ENCODE results near the gene SIN3B. TPM values are rescaled to one million over a fixed set of nuclear protein-coding genes. Genes with fewer than 3 reads are reported as not detected.

Gene SIN3B
- polyA plus RNA-seq, 1 donor from 2014 or later, result 31.2 TPM

- Histone ChIP-seq H3F3A (ENCODE audit: insufficient read depth, low read length, poor library complexity, severe bottlenecking) (no peaks in the 10 kb centered on the region), H2AFZ (ENCODE audit: low read depth, low read length) (no peak overlapping the region), H3K27ac (ENCODE audit: low read length) (no peak overlapping the region), H3K36me3 (ENCODE audit: insufficient read depth, low read length) (no peaks in the 10 kb centered on the region), H3K4me3 (ENCODE audit: low read length) (no peak overlapping the region), H3K4me2 (ENCODE audit: low read length) (no peak overlapping the region), H3K9ac (ENCODE audit: low read length) (no peak overlapping the region), H3K27me3 (ENCODE audit: insufficient read depth, low read depth, low read length) (no peaks in the 10 kb centered on the region), H3K9me3 (ENCODE audit: low read length) (no peaks in the 10 kb centered on the region), H3K9me2 (ENCODE audit: insufficient read depth, low read length) (no peaks in the 10 kb centered on the region), H3K79me2 (replicated peaks; ENCODE audit: insufficient read depth, low read length) (no peaks in the 10 kb centered on the region), H4K20me1 (ENCODE audit: insufficient read depth) (no peaks in the 10 kb centered on the region)
- TF ChIP-seq POLR2AphosphoS5 (IDR thresholded peaks at IDR 0.05) (no peak), RAD21 (conservative IDR thresholded peaks at IDR 0.05) (no peak), EZH2 (IDR thresholded peaks at IDR 0.05; ENCODE audit: borderline replicate concordance, insufficient read depth, low read length, poor library complexity, severe bottlenecking) (no peak), MXI1 (conservative IDR thresholded peaks at IDR 0.05; ENCODE audit: poor library complexity, severe bottlenecking) (no peak), EP300 (conservative IDR thresholded peaks at IDR 0.05; ENCODE audit: poor library complexity, severe bottlenecking) (no peak), TAF1 (IDR thresholded peaks at IDR 0.05; ENCODE audit: low read depth) (no peak), SMC3 (conservative IDR thresholded peaks at IDR 0.05; ENCODE audit: poor library complexity) (no peak)
These were observed 23.9 kb downstream of the SIN3B start for GRCh38 chr19:16853066-16853465.

- H3K4me3 ChIP-seq (ENCODE audit: low read length), result no peak overlapping the region
- H3K79me2 ChIP-seq (replicated peaks; ENCODE audit: insufficient read depth, low read length), result no peaks in the 10 kb centered on the region
- no peaks in the 10 kb centered on the region for H3K9me3 ChIP-seq (ENCODE audit: low read length)
- H4K20me1 ChIP-seq (ENCODE audit: insufficient read depth), result no peaks in the 10 kb centered on the region
- H3K4me2 ChIP-seq (ENCODE audit: low read length), result no peak overlapping the region
- no peak overlapping the region for H3K9ac ChIP-seq (ENCODE audit: low read length)
- no peaks in the 10 kb centered on the region for H3F3A ChIP-seq (ENCODE audit: insufficient read depth, low read length, poor library complexity, severe bottlenecking)
- H3K27ac ChIP-seq (ENCODE audit: low read length), result no peak overlapping the region
- H3K27me3 ChIP-seq (ENCODE audit: insufficient read depth, low read depth, low read length), result no peaks in the 10 kb centered on the region
- H3K36me3 ChIP-seq (ENCODE audit: insufficient read depth, low read length), result no peaks in the 10 kb centered on the region
- H3K9me2 ChIP-seq (ENCODE audit: insufficient read depth, low read length), result no peaks in the 10 kb centered on the region
- TF ChIP-seq, protein P1, sequence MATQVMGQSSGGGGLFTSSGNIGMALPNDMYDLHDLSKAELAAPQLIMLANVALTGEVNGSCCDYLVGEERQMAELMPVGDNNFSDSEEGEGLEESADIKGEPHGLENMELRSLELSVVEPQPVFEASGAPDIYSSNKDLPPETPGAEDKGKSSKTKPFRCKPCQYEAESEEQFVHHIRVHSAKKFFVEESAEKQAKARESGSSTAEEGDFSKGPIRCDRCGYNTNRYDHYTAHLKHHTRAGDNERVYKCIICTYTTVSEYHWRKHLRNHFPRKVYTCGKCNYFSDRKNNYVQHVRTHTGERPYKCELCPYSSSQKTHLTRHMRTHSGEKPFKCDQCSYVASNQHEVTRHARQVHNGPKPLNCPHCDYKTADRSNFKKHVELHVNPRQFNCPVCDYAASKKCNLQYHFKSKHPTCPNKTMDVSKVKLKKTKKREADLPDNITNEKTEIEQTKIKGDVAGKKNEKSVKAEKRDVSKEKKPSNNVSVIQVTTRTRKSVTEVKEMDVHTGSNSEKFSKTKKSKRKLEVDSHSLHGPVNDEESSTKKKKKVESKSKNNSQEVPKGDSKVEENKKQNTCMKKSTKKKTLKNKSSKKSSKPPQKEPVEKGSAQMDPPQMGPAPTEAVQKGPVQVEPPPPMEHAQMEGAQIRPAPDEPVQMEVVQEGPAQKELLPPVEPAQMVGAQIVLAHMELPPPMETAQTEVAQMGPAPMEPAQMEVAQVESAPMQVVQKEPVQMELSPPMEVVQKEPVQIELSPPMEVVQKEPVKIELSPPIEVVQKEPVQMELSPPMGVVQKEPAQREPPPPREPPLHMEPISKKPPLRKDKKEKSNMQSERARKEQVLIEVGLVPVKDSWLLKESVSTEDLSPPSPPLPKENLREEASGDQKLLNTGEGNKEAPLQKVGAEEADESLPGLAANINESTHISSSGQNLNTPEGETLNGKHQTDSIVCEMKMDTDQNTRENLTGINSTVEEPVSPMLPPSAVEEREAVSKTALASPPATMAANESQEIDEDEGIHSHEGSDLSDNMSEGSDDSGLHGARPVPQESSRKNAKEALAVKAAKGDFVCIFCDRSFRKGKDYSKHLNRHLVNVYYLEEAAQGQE (IDR thresholded peaks at IDR 0.05; ENCODE audit: borderline replicate concordance), result no peak
- no peak for TF ChIP-seq POLR2AphosphoS5 (IDR thresholded peaks at IDR 0.05)
- TF ChIP-seq RAD21 (conservative IDR thresholded peaks at IDR 0.05), result no peak
- TF ChIP-seq CTCF (IDR thresholded peaks at IDR 0.05; ENCODE audit: poor library complexity, severe bottlenecking), result no peak
- no peak for TF ChIP-seq MXI1 (conservative IDR thresholded peaks at IDR 0.05; ENCODE audit: poor library complexity, severe bottlenecking)
- TF ChIP-seq EZH2 (IDR thresholded peaks at IDR 0.05; ENCODE audit: borderline replicate concordance, insufficient read depth, low read length, poor library complexity, severe bottlenecking), result no peak
- TF ChIP-seq EP300 (conservative IDR thresholded peaks at IDR 0.05; ENCODE audit: poor library complexity, severe bottlenecking), result no peak
- no peak for TF ChIP-seq TAF1 (IDR thresholded peaks at IDR 0.05; ENCODE audit: low read depth)
- TF ChIP-seq SMC3 (conservative IDR thresholded peaks at IDR 0.05; ENCODE audit: poor library complexity), result no peak
- no peak overlapping the region for H2AFZ ChIP-seq (ENCODE audit: low read depth, low read length)
These were observed 26.9 kb downstream of the SIN3B start for GRCh38 chr19:16856091-16856490.
